ENCODE data around the gene TNFRSF25. TPM values are rescaled to one million over a fixed set of nuclear protein-coding genes. Genes with fewer than 3 reads are reported as not detected.

The TNFRSF25 gene
- total RNA-seq, 1 experiment from 2014 or later, result not detected

DNA sequence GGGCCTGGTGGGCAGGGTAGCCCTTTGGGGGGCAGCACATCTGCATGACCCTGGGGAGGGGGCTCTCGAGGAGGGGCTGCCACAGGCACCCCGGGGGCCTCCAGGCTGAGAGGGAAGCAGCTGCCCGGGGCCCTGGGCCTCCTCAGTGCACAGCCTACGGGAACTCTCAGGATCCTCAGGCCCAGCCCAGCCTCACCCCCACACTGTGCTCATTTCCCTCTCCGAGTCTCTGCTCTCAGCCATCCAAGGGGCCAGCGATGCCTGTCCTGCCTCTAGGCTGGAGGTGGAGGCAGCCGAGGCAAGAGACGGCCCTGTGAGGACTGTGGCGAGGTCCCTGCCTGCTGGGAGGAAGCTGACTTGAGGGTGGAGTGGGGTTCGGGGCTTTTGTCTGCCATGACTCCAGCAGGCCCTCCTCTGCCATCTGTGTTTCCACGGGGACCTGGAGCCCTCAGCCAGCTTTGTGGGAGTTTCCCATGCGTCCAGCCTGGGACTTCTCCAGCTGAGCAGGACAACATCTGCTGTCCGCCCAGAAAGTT lies 32.7 kb upstream of the TNFRSF25 start:
- Histone ChIP-seq H3K4me3 (ENCODE audit: low read length) (no peak overlapping the region), H4K20me1 (ENCODE audit: insufficient read depth, low read depth, low read length) (no peaks in the 10 kb centered on the region; the same call in 1 of the 2 replicates), H3K4me1 (ENCODE audit: low read length) (no peaks in the 10 kb centered on the region), H3K36me3 (ENCODE audit: insufficient read depth, low read length) (no peaks in the 10 kb centered on the region), H3K9me3 (ENCODE audit: low read length) (no peaks in the 10 kb centered on the region), H3K4me2 (ENCODE audit: low read depth, low read length, poor library complexity, severe bottlenecking) (no peak overlapping the region), H3K27me3 (ENCODE audit: low read length) (no peaks in the 10 kb centered on the region), H3K27ac (ENCODE audit: low read length) (no peak overlapping the region), H3K9ac (ENCODE audit: low read length) (no peak overlapping the region), H3K79me2 (ENCODE audit: low read length) (no peaks in the 10 kb centered on the region), H2AFZ (ENCODE audit: low read length) (no peak overlapping the region), H3K9me2 (replicated peaks; ENCODE audit: insufficient read depth, low read length) (no peaks in the 10 kb centered on the region)
- no peak for DNase-seq

DNA sequence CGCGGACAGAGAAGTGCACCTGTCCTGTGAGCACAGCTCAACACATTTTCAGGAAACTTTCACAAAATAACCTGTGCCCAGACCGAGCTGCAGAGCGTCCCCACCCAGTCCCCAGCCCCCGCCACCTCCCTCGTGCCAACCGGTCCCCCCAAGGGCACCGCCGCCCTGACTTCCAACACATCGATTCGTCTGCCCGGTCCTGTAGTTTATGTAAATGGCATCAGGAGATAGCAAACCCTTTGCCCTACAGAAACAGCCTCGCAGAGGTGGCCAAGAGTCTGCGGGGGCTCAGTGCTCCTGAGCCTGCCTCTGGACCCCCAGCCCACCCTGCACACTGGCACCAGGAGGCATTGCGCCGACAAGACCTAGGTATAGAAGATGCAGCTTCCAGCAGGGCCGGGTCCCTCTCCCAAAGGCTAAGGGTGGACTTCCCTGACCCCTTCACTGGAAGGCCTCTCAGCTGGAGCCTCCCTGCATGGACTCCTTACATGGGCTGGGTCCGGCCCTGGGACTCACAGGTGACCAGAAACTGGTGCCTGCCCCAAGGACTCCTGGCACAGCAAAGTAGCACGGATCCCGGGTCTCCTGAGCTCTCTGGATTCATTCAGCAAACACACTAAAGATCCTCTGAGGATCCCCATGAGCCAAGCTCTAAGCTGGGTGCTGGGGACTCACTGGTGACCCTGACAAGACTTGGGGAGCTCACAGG lies 32.0 kb upstream of the TNFRSF25 start:
- no peaks in the 10 kb centered on the region for H3K27me3 ChIP-seq (ENCODE audit: low read length)
- no peaks in the 10 kb centered on the region; the same call in 1 of the 2 replicates for H4K20me1 ChIP-seq (ENCODE audit: insufficient read depth, low read depth, low read length)
- no peak overlapping the region for H3K4me3 ChIP-seq (ENCODE audit: low read length)
- no peak overlapping the region for H2AFZ ChIP-seq (ENCODE audit: low read length)
- no peaks in the 10 kb centered on the region for H3K9me3 ChIP-seq (ENCODE audit: low read length)
- H3K9me2 ChIP-seq (replicated peaks; ENCODE audit: insufficient read depth, low read length), result no peaks in the 10 kb centered on the region
- no peak overlapping the region for H3K27ac ChIP-seq (ENCODE audit: low read length)
- no peaks in the 10 kb centered on the region for H3K4me1 ChIP-seq (ENCODE audit: low read length)
- DNase-seq, result no peak
- no peaks in the 10 kb centered on the region for H3K36me3 ChIP-seq (ENCODE audit: insufficient read depth, low read length)
- no peak overlapping the region for H3K4me2 ChIP-seq (ENCODE audit: low read depth, low read length, poor library complexity, severe bottlenecking)
- H3K9ac ChIP-seq (ENCODE audit: low read length), result no peak overlapping the region
- H3K79me2 ChIP-seq (ENCODE audit: low read length), result no peaks in the 10 kb centered on the region

GRCh38 chr1:6497215-6497866 lies 31.4 kb upstream of the TNFRSF25 start:
- Histone ChIP-seq H3K27me3 (ENCODE audit: low read length) (no peaks in the 10 kb centered on the region), H3K9ac (ENCODE audit: low read length) (no peak overlapping the region), H3K9me3 (ENCODE audit: low read length) (no peaks in the 10 kb centered on the region), H2AFZ (ENCODE audit: low read length) (no peak overlapping the region), H3K4me3 (ENCODE audit: low read length) (no peak overlapping the region), H3K9me2 (replicated peaks; ENCODE audit: insufficient read depth, low read length) (no peaks in the 10 kb centered on the region), H3K79me2 (ENCODE audit: low read length) (no peaks in the 10 kb centered on the region), H3K27ac (ENCODE audit: low read length) (no peak overlapping the region), H3K4me1 (ENCODE audit: low read length) (no peaks in the 10 kb centered on the region), H3K4me2 (ENCODE audit: low read depth, low read length, poor library complexity, severe bottlenecking) (no peak overlapping the region), H4K20me1 (ENCODE audit: insufficient read depth, low read depth, low read length) (no peaks in the 10 kb centered on the region; the same call in 1 of the 2 replicates), H3K36me3 (ENCODE audit: insufficient read depth, low read length) (no peaks in the 10 kb centered on the region)
- DNase-seq, result no peak

DNA sequence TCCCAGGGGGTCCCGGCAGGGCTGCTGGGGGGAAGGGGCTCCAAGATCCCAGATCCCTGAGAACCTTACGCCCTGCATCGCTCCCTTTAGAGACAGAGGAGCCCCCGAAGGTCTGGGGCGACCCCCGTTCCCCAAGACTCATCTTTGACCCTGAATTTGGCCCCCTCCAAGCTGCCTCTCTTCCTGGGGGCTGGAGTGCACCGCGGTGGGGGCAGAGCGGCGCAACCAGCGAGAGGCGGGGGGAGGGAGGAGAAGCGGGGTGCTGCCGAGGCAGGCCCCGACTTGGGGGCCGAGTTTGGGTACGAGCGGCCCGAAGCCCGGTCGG lies 30.9 kb upstream of the TNFRSF25 start:
- no peaks in the 10 kb centered on the region for H3K9me3 ChIP-seq (ENCODE audit: low read length)
- no peaks in the 10 kb centered on the region for H3K9me2 ChIP-seq (replicated peaks; ENCODE audit: insufficient read depth, low read length)
- no peaks in the 10 kb centered on the region for H3K36me3 ChIP-seq (ENCODE audit: insufficient read depth, low read length)
- H3K27me3 ChIP-seq (ENCODE audit: low read length), result no peaks in the 10 kb centered on the region
- no peaks in the 10 kb centered on the region for H3K4me1 ChIP-seq (ENCODE audit: low read length)
- no peak overlapping the region for H3K9ac ChIP-seq (ENCODE audit: low read length)
- H3K4me3 ChIP-seq (ENCODE audit: low read length), result no peak overlapping the region
- H4K20me1 ChIP-seq (ENCODE audit: insufficient read depth, low read depth, low read length), result no peaks in the 10 kb centered on the region; the same call in 1 of the 2 replicates
- no peak overlapping the region for H3K4me2 ChIP-seq (ENCODE audit: low read depth, low read length, poor library complexity, severe bottlenecking)
- DNase-seq, result no peak
- H2AFZ ChIP-seq (ENCODE audit: low read length), result no peak overlapping the region
- H3K79me2 ChIP-seq (ENCODE audit: low read length), result no peaks in the 10 kb centered on the region
- no peak overlapping the region for H3K27ac ChIP-seq (ENCODE audit: low read length)

GRCh38 chr1:6496365-6496721 lies 30.4 kb upstream of the TNFRSF25 start:
- Histone ChIP-seq H4K20me1 (ENCODE audit: insufficient read depth, low read depth, low read length) (no peaks in the 10 kb centered on the region; the same call in 1 of the 2 replicates), H3K4me3 (ENCODE audit: low read length) (no peak overlapping the region), H3K4me1 (ENCODE audit: low read length) (no peaks in the 10 kb centered on the region), H3K27ac (ENCODE audit: low read length) (no peak overlapping the region), H2AFZ (ENCODE audit: low read length) (no peak overlapping the region), H3K9me3 (ENCODE audit: low read length) (no peaks in the 10 kb centered on the region), H3K4me2 (ENCODE audit: low read depth, low read length, poor library complexity, severe bottlenecking) (no peak overlapping the region), H3K9me2 (replicated peaks; ENCODE audit: insufficient read depth, low read length) (no peaks in the 10 kb centered on the region), H3K27me3 (ENCODE audit: low read length) (no peaks in the 10 kb centered on the region), H3K36me3 (ENCODE audit: insufficient read depth, low read length) (no peaks in the 10 kb centered on the region), H3K9ac (ENCODE audit: low read length) (no peak overlapping the region), H3K79me2 (ENCODE audit: low read length) (no peaks in the 10 kb centered on the region)
- no peak for DNase-seq

GRCh38 chr1:6495540-6496364 lies 29.8 kb upstream of the TNFRSF25 start:
- Histone ChIP-seq H4K20me1 (ENCODE audit: insufficient read depth, low read depth, low read length) (no peaks in the 10 kb centered on the region; the same call in 1 of the 2 replicates), H3K9ac (ENCODE audit: low read length) (no peak overlapping the region), H3K9me2 (replicated peaks; ENCODE audit: insufficient read depth, low read length) (no peaks in the 10 kb centered on the region), H3K79me2 (ENCODE audit: low read length) (no peaks in the 10 kb centered on the region), H3K36me3 (ENCODE audit: insufficient read depth, low read length) (no peaks in the 10 kb centered on the region), H3K4me2 (ENCODE audit: low read depth, low read length, poor library complexity, severe bottlenecking) (no peak overlapping the region), H3K27me3 (ENCODE audit: low read length) (no peaks in the 10 kb centered on the region), H2AFZ (ENCODE audit: low read length) (no peak overlapping the region), H3K4me1 (ENCODE audit: low read length) (peaks cover under 1% of the 10 kb centered on the region; the same call in 1 of the 2 replicates), H3K9me3 (ENCODE audit: low read length) (no peaks in the 10 kb centered on the region), H3K4me3 (ENCODE audit: low read length) (no peak overlapping the region), H3K27ac (ENCODE audit: low read length) (no peak overlapping the region)
- no peak for DNase-seq

- Histone ChIP-seq H2AFZ (ENCODE audit: low read length) (no peak overlapping the region), H3K36me3 (ENCODE audit: insufficient read depth, low read length) (no peaks in the 10 kb centered on the region), H3K79me2 (ENCODE audit: low read length) (no peaks in the 10 kb centered on the region), H3K9ac (ENCODE audit: low read length) (no peak overlapping the region), H3K27me3 (ENCODE audit: low read length) (no peaks in the 10 kb centered on the region), H3K4me1 (ENCODE audit: low read length) (peaks cover 8% of the 10 kb centered on the region), H3K9me2 (replicated peaks; ENCODE audit: insufficient read depth, low read length) (no peaks in the 10 kb centered on the region), H3K27ac (ENCODE audit: low read length) (no peak overlapping the region), H3K4me3 (ENCODE audit: low read length) (no peak overlapping the region), H3K4me2 (ENCODE audit: low read depth, low read length, poor library complexity, severe bottlenecking) (no peak overlapping the region), H4K20me1 (ENCODE audit: insufficient read depth, low read depth, low read length) (no peaks in the 10 kb centered on the region; the same call in 1 of the 2 replicates), H3K9me3 (ENCODE audit: low read length) (no peaks in the 10 kb centered on the region)
- DNase-seq, result no peak
Measured at GRCh38 chr1:6495041-6495441, 29.1 kb upstream of the TNFRSF25 start.

- H3K4me1 ChIP-seq (ENCODE audit: low read length), result peaks cover 10% of the 10 kb centered on the region
- no peak overlapping the region for H3K9ac ChIP-seq (ENCODE audit: low read length)
- H3K4me2 ChIP-seq (ENCODE audit: low read depth, low read length, poor library complexity, severe bottlenecking), result no peak overlapping the region
- no peaks in the 10 kb centered on the region for H3K9me3 ChIP-seq (ENCODE audit: low read length)
- no peak overlapping the region for H2AFZ ChIP-seq (ENCODE audit: low read length)
- no peak overlapping the region for H3K27ac ChIP-seq (ENCODE audit: low read length)
- no peaks in the 10 kb centered on the region for H3K27me3 ChIP-seq (ENCODE audit: low read length)
- DNase-seq, result no peak
- no peak overlapping the region for H3K4me3 ChIP-seq (ENCODE audit: low read length)
- no peaks in the 10 kb centered on the region for H3K79me2 ChIP-seq (ENCODE audit: low read length)
- no peaks in the 10 kb centered on the region for H3K36me3 ChIP-seq (ENCODE audit: insufficient read depth, low read length)
- no peaks in the 10 kb centered on the region; the same call in 1 of the 2 replicates for H4K20me1 ChIP-seq (ENCODE audit: insufficient read depth, low read depth, low read length)
- no peaks in the 10 kb centered on the region for H3K9me2 ChIP-seq (replicated peaks; ENCODE audit: insufficient read depth, low read length)
Measured at GRCh38 chr1:6494627-6495026, 28.7 kb upstream of the TNFRSF25 start.

Data from Karpas-422 (cell line).